ENCODE data around the gene CACNA1C.
"Not testable (repeated sequence)": the region's sequence is repeated elsewhere in the genome, so short reads cannot be mapped to it uniquely, and the experiment has no call there.

CACNA1C gene

GRCh38 chr12:2247120-2247519 is 194.3 kb downstream of the CACNA1C start:
- DNase-seq (ENCODE audit: insufficient read length, low spot score) (no peak), FAIRE-seq (no peak)
- no peak for TF ChIP-seq CTCF (IDR thresholded peaks at IDR 0.05; ENCODE audit: insufficient read depth, missing control alignments)

- TF ChIP-seq CTCF (IDR thresholded peaks at IDR 0.05; ENCODE audit: insufficient read depth, missing control alignments): no peak
- no peak for FAIRE-seq
- no peak for DNase-seq (ENCODE audit: insufficient read length, low spot score)
These were observed 194.8 kb downstream of the CACNA1C start for GRCh38 chr12:2247596-2247995.

GRCh38 chr12:2248087-2248900 is 195.5 kb downstream of the CACNA1C start:
- DNase-seq (ENCODE audit: insufficient read length, low spot score): no peak
- no peak for TF ChIP-seq CTCF (IDR thresholded peaks at IDR 0.05; ENCODE audit: insufficient read depth, missing control alignments)
- no peak for FAIRE-seq

GRCh38 chr12:2248901-2249381 is 196.2 kb downstream of the CACNA1C start:
- DNase-seq (ENCODE audit: insufficient read length, low spot score) (no peak), FAIRE-seq (no peak)
- no peak for TF ChIP-seq CTCF (IDR thresholded peaks at IDR 0.05; ENCODE audit: insufficient read depth, missing control alignments)

- DNase-seq (ENCODE audit: insufficient read length, low spot score): no peak
These were observed 198.0 kb downstream of the CACNA1C start for GRCh38 chr12:2250797-2251196.

GRCh38 chr12:2251526-2252209 is 198.9 kb downstream of the CACNA1C start:
- FAIRE-seq (no peak), DNase-seq (ENCODE audit: insufficient read length, low spot score) (no peak)
- TF ChIP-seq CTCF (IDR thresholded peaks at IDR 0.05; ENCODE audit: insufficient read depth, missing control alignments): no peak

More at GRCh38 chr12:2250797-2251196, 198.0 kb downstream of the CACNA1C start:
- FAIRE-seq: no peak
- no peak for TF ChIP-seq CTCF (IDR thresholded peaks at IDR 0.05; ENCODE audit: insufficient read depth, missing control alignments)

- FAIRE-seq (no peak), DNase-seq (ENCODE audit: insufficient read length, low spot score) (no peak)
- TF ChIP-seq CTCF (IDR thresholded peaks at IDR 0.05; ENCODE audit: insufficient read depth, missing control alignments): no peak
These were observed 202.5 kb downstream of the CACNA1C start for GRCh38 chr12:2255311-2255710.

- FAIRE-seq: peak; percentile 93
- not testable (repeated sequence) for DNase-seq (ENCODE audit: insufficient read length, low spot score)
These were observed 202.9 kb downstream of the CACNA1C start for GRCh38 chr12:2255731-2256130.

All from D721Med (cell line).